RCC 7860 (cell line): ENCODE data around the gene EXD1.
"Not testable (repeated sequence)": the region's sequence is repeated elsewhere in the genome, so short reads cannot be mapped to it uniquely, and the experiment has no call there.

Source experiments
- DNase-seq: peaks from one replicate; pipeline ENCODE4 v3.0.0-alpha.2; 2015; ENCODE audit warnings: low spot score
- FAIRE-seq: peaks from 2 replicates; lab custom pipeline; 2012; peaks lifted over from hg19 to GRCh38; lab: Jason Lieb, UNC

The EXD1 gene

GRCh38 chr15:41150279-41150678 is 80.3 kb downstream of the EXD1 start:
- DNase-seq (no peak), FAIRE-seq (no peak)

- no peak for DNase-seq
- no peak for FAIRE-seq
Observed at GRCh38 chr15:41148065-41148464, 82.5 kb downstream of the EXD1 start.

DNA sequence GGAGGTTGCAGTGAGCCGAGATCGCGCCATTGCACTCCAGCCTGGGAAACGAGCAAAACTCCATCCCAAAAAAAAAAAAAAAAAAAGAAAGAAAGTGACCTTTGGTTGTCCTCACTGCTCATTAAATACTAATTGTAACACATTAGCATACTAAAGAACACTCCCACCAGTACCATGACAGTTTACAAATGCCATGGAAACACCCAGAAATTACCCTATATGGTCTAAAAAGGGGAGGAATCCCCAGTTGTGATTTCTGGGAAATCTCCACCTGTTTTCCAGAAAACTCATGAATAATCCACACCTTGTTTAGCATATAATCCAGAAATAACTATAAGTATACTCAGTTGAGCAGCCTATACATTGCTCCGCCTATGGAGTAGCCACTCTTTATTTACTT is 90.9 kb downstream of the EXD1 start:
- FAIRE-seq (no peak), DNase-seq (no peak)

DNA sequence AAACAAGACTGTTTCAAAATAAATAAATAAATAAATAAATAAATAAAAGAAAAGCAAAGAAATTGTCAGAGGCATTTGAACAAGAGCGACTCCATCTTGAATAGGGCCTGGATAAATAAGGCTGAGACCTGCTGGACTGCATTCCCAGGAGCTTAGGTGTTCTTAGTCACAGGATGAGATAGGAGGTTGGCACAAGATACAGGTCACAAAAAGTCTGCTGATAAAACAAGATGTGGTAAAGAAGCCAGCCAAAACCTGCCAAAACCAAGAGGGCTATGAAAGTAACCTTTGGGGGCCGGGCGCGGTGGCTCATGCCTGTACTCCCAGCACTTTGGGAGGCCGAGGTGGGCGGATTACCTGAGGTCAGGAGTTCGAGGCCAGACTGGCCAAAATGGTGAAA is 91.4 kb downstream of the EXD1 start:
- not testable (repeated sequence) for DNase-seq, FAIRE-seq

DNA sequence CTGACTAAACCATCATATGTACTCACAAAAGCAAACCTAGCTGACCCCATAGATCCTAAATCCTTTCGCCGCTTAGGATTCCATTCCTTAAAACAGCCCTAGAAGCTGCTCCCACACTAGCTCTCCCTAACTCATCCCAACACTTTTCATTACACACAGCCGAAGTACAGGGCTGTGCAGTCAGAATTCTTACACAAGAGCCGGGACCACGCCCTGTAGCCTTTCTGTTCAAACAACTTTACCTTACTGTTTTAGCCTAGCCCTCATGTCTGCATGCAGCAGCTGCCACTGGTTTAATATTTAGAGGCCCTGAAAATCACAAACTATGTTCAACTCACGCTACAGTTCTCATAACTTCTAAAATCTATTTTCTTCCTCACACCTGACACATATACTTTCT is 95.0 kb downstream of the EXD1 start:
- not testable (repeated sequence) for DNase-seq, FAIRE-seq

GRCh38 chr15:41133454-41133853 is 97.1 kb downstream of the EXD1 start:
- DNase-seq (no peak), FAIRE-seq (no peak)
